ENCODE results near the gene ANO2. TPM values are rescaled to one million over a fixed set of nuclear protein-coding genes. Genes with fewer than 3 reads are reported as not detected.
"Not testable (repeated sequence)": the region's sequence is repeated elsewhere in the genome, so short reads cannot be mapped to it uniquely, and the experiment has no call there.

The ANO2 gene
- total RNA-seq, 1 donor from 2014 or later, result 1.7 TPM

DNA sequence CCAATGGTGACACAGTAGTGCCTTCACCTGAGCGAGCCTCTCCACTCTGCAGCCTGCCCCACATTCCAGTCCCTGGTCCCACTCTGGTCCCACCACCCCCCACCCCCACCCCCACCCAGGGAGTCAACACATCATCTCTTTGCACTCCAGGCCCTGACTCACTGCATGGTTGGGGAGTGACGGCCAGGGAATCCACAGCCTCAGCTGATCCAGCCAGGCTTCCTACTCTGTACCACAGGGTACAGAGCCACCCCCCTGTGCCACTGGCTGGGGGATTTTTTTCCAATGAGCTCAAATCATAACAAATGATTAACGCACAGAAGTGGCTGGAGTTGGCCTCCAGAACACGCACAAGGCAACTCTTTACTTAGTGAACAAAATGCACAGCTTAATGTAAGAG, 279.4 kb downstream of the ANO2 start:
- peak; percentile 27 for DNase-seq (ENCODE audit: low read depth)
- H3K4me3 ChIP-seq (ENCODE audit: low read depth, low read length), result no peak overlapping the region
- TF ChIP-seq, protein P1, sequence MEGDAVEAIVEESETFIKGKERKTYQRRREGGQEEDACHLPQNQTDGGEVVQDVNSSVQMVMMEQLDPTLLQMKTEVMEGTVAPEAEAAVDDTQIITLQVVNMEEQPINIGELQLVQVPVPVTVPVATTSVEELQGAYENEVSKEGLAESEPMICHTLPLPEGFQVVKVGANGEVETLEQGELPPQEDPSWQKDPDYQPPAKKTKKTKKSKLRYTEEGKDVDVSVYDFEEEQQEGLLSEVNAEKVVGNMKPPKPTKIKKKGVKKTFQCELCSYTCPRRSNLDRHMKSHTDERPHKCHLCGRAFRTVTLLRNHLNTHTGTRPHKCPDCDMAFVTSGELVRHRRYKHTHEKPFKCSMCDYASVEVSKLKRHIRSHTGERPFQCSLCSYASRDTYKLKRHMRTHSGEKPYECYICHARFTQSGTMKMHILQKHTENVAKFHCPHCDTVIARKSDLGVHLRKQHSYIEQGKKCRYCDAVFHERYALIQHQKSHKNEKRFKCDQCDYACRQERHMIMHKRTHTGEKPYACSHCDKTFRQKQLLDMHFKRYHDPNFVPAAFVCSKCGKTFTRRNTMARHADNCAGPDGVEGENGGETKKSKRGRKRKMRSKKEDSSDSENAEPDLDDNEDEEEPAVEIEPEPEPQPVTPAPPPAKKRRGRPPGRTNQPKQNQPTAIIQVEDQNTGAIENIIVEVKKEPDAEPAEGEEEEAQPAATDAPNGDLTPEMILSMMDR (conservative IDR thresholded peaks at IDR 0.05; ENCODE audit: low read depth, low read length), result no peak

DNA sequence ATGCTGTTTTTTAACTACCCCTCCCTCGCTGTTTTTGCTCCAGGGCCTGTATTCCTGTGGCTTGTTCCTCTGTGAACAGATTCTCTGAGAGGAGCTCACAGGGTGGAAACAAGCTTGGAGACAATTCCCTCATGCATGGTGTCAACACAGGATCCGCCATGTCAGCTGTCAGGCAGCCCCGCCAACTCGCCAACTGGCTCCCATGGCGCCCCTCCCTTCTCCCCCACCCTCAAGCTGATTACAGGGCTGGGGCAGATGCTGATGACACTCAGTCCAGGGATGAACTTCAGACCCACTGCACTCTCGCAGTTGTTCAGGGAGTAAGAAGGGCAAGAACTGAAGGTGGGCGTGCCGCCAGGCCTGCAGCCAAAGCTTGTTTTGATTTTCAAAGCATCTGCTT, 283.2 kb downstream of the ANO2 start:
- DNase-seq (ENCODE audit: low read depth), result no peak
- TF ChIP-seq, protein P1 (conservative IDR thresholded peaks at IDR 0.05; ENCODE audit: low read depth, low read length), result no peak
- H3K4me3 ChIP-seq (ENCODE audit: low read depth, low read length), result no peak overlapping the region

DNA sequence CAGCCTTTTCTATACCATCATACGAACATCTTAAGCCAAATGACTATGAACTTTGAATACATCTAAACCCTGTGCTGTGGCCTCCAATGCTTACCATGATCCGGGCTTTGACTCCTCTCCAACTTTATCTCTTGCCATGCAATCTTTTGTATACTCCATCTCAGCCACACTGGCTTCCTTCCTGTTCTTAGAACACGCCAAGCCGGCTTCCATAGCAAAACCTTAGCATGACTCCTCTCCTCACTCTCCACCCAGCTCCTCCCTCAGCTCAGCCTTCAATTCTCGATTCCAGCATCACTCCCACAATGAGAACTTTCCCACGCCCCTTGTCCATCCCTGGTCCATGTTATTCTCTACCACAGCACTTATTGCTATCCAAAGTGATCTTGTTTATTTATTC, 284.8 kb downstream of the ANO2 start:
- no peak for DNase-seq (ENCODE audit: low read depth)
- TF ChIP-seq, protein P1 (conservative IDR thresholded peaks at IDR 0.05; ENCODE audit: low read depth, low read length), result no peak
- H3K4me3 ChIP-seq (ENCODE audit: low read depth, low read length), result no peak overlapping the region

DNA sequence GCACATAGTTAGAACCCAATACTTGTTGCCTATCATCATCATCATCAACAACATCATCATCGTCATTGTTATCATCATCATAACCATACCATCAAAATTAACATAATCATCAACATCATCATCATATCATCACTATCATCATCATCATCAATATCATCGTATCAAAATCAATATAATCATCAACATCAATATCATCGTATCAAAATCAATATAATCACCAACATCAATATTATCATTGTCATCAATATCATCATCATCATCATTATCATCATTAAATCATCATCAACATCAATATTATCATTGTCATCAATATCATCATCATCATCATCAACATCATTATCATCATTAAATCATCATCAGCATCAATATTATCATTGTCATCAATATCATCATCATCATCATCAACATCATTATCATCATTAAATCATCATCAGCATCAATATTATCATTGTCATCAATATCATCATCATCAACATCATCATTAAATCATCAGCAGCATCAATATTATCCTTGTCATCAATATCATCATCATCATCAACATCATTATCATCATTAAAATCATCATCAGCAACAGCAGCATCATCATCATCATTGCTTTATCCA, 286.6 kb downstream of the ANO2 start:
- DNase-seq (ENCODE audit: low read depth); H3K4me3 ChIP-seq (ENCODE audit: low read depth, low read length): not testable (repeated sequence)

DNA sequence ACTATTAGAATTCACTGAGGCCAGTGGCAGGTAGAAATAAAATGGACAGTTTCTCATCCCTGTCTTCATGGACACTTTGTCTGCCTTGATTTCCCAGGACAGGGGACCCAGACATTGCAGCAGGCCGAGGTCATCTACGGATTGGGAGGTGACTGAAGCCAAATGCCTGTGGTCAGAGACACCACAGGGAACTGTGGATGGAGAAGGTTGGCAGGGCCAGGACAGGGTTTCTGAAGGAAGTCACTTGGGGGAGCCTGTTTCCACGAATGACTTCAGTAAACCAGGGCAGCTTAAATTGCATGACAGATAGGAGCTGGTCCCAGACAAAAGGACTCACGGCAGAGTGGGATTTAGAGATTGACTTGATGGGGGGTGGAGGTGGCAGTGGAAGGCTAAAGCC, 288.2 kb downstream of the ANO2 start:
- TF ChIP-seq, protein P1 (conservative IDR thresholded peaks at IDR 0.05; ENCODE audit: low read depth, low read length), result no peak
- DNase-seq (ENCODE audit: low read depth), result no peak

DNA sequence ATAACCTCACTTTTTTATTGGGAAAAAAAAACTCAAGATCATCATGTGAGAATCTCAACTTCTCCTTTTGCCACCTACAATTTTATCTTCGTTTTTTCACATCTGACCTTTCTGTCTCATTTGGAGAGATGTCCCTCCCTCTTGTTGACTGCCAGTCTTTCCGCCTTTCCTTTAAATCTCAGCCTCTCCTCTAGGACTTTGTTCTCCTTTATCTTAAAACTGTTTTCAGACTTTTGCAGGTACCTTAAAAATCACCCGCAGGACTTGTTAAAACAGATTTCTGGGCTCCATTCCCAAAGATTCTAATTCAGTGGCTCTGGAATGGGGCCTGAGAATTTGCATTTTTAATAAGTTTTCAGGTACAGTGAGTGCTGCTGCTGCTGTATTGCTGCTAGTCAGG, 289.9 kb downstream of the ANO2 start:
- DNase-seq (ENCODE audit: low read depth), result no peak
- H3K4me3 ChIP-seq (ENCODE audit: low read depth, low read length), result no peak overlapping the region
- TF ChIP-seq, protein P1 (conservative IDR thresholded peaks at IDR 0.05; ENCODE audit: low read depth, low read length), result no peak

More for the DNA sequence above, 288.2 kb downstream of the ANO2 start:
- H3K4me3 ChIP-seq (ENCODE audit: low read depth, low read length), result no peak overlapping the region

DNA sequence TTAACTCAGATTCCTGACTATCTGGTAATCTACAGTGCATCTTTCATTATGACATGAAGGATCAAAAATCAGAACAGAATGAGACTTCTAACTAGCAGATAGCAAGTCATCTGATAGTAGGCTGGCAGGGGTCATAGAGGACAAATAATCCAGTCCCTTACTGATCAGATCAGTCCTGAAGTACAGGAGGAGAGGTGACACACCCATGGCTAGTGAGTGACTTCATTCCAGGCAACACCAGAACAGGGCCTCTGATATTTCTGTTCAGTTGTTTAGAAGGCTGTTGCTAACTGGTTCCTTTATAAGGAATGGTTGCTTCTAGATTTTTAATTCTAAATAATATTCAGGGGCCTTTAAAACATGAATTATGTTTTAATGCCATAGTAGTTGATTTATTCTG, 291.0 kb downstream of the ANO2 start:
- DNase-seq (ENCODE audit: low read depth), result no peak
- H3K4me3 ChIP-seq (ENCODE audit: low read depth, low read length), result no peak overlapping the region
- TF ChIP-seq, protein P1 (conservative IDR thresholded peaks at IDR 0.05; ENCODE audit: low read depth, low read length), result no peak

Data from epithelial cell of proximal tubule (primary cell).